Ovary (tissue), 9 donors: ENCODE results near the gene RAB3B. TPM values are rescaled to one million over a fixed set of nuclear protein-coding genes. Genes with fewer than 3 reads are reported as not detected.

Experiments used
- DNase-seq, 5 donors: peaks; one replicate each; pipeline ENCODE4 v3.0.0-alpha.2; 2019 to 2020
- H3K27ac ChIP-seq, 2 donors: fragments of 200-600 bp; one replicate each; pipeline versions ENCODE4 v1.5.1 to v1.8.0; 2019 to 2022
- H3K27me3 ChIP-seq: fragments of 200-600 bp; one replicate; pipeline ENCODE4 v1.8.0; 2022
- H3K36me3 ChIP-seq: fragments of 200-600 bp; sonication (generic); one replicate; pipeline ENCODE4 v1.5.1; 2019
- H3K4me1 ChIP-seq: one replicate; pipeline ENCODE4 v1.8.1; 2013; ENCODE audit warnings: mild to moderate bottlenecking, moderate library complexity; ENCODE audit not compliant: insufficient read depth
- H3K4me3 ChIP-seq: fragments of 200-600 bp; sonication (generic); one replicate; pipeline ENCODE4 v1.5.1; 2017
- H3K9me3 ChIP-seq, 2 donors: fragments of 200-600 bp in 1 of 2; sonication (generic) in 1 of 2; one replicate each; pipeline versions ENCODE4 v1.5.1 to v1.8.1; 2013 to 2019; ENCODE audit warnings: mild to moderate bottlenecking in 1 of 2, moderate library complexity in 1 of 2
- EP300 ChIP-seq: sonication (generic); formaldehyde crosslinking; IDR thresholded peaks from one replicate; pipeline ENCODE4 v1.6.1; 2017; ENCODE audit warnings: antibody characterized with exemption
- POLR2A ChIP-seq: fragments of 450-650 bp; IDR thresholded peaks from one replicate; pipeline ENCODE4 v1.6.1; 2017; ENCODE audit warnings: antibody characterized with exemption, mild to moderate bottlenecking, moderate library complexity
- WGBS, 3 donors: extraction: QIAGEN DNeasy Blood & Tissue Kit in 1 of 3; methylation state at CpG; one replicate each; pipeline versions ENCODE4 v1.1.5 to v1.1.7; 2013 to 2017; 5-methylcytosine and 5-hydroxymethylcytosine counted together
- intact Hi-C, 4 donors: fragments of 100-400 bp; cut with DNase I; formaldehyde crosslinking; loops; one replicate each; pipeline versions ENCODE4 v1.11.0 to v1.15.1; 2022 to 2023
- polyA plus RNA-seq, 2 donors: library from polyadenylated mRNA; stranded (reverse); fragments of 200-250 nt in 1 of 2; fragments of 350-450 nt in 1 of 2; fragmentation: Illumina TruSeq in 1 of 2; extraction: RNeasy Lipid Tissue Mini Kit (QIAGEN cat#74804) in 1 of 2; gene quantifications; one replicate each; pipeline ENCODE4 v1.2.3, GENCODE V29; 2013 to 2014
- total RNA-seq, 7 donors: library from RNA; depleted of rRNA in 2 of 7; stranded (reverse); fragments of >200 nt in 2 of 7; fragmentation: NEBNext Ultra II Directional in 3 of 7; extraction: Animal tissue kit (Norgen Biotek cat#: 25700) in 3 of 7; gene quantifications; one replicate each; pipeline versions ENCODE4 v1.1.0 to v1.2.4, GENCODE V29; 2016 to 2023
- TF ChIP-seq, protein P1 (sequence below), 3 donors: fragments of 450-650 bp in 2 of 3; fragments of 200-600 bp in 1 of 3; IDR thresholded peaks; one replicate each; pipeline versions ENCODE4 v1.5.1 to v1.8.0; 2016 to 2022; ENCODE audit warnings: antibody characterized with exemption in 3 of 3, mild to moderate bottlenecking in 1 of 3
- donor health status: DM: no; HTN: no; CAD: no; lungs with moderate emphysema.
- donor health status: DM: no; HTN: no; CAD: no.
- donor health status: Bipolar disorder and iron deficiency.
- donor health status: DM: yes; HTN: yes; CAD: no.
- donor health status: DM: no; HTN: no; CAD: no.
- donor health status: DM: yes; HTN: yes; CAD: no.

Gene RAB3B
- total and polyA plus RNA-seq, 9 donors = 1.1 to 8.2 (median 2.9) TPM

DNA sequence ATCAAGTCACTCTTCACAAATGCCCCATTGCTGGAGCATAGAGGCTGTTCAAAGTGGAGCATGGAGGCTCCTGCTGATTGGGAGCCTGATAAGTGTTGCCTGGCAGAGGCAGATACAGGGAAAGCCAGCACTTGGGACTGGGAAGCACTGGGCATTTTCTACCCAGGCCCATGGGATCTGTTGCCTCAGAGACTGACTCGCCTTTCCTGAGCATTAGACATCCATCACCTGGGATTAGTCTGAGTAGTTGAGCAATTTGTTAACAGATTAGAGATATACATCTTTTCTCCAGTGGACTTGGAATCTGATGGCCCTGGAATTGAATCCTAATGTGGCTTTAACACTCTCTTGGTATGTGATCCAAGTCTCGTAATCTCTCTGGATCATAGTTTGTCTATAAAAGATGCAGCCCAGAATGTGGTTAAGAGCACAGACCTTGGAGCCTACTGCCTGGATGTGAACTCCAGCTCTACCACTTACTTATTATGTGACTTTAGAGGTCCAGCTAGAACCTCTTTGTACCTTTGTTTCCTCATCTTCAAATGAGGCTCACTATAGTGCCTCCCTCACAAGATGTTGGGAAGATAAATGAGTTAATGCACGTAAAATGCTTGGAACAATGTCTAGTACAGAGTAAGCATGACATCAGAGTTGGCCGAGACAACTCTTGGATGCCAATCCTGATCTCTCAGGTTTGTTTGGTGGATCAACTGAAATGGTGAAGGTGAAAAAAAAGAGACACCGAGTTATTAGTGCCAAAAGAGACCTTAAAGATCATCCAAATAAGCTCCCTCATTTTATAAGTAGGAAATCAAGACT, 73.7 kb downstream of the RAB3B start:
- H3K9me3 ChIP-seq = no peaks in the 10 kb centered on the region
- no peak overlapping the region for H3K27ac ChIP-seq
- 81 to 90% (median 87%) methylated on average over 5 of the region's 5 CpGs for WGBS, 3 donors
- no peaks in the 10 kb centered on the region for H3K27me3 ChIP-seq
- DNase-seq = no peak
- TF ChIP-seq, protein P1, sequence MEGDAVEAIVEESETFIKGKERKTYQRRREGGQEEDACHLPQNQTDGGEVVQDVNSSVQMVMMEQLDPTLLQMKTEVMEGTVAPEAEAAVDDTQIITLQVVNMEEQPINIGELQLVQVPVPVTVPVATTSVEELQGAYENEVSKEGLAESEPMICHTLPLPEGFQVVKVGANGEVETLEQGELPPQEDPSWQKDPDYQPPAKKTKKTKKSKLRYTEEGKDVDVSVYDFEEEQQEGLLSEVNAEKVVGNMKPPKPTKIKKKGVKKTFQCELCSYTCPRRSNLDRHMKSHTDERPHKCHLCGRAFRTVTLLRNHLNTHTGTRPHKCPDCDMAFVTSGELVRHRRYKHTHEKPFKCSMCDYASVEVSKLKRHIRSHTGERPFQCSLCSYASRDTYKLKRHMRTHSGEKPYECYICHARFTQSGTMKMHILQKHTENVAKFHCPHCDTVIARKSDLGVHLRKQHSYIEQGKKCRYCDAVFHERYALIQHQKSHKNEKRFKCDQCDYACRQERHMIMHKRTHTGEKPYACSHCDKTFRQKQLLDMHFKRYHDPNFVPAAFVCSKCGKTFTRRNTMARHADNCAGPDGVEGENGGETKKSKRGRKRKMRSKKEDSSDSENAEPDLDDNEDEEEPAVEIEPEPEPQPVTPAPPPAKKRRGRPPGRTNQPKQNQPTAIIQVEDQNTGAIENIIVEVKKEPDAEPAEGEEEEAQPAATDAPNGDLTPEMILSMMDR (IDR thresholded peaks at IDR 0.05) = no peak
- TF ChIP-seq EP300 (no peak), POLR2A (no peak)
- no peak overlapping the region for H3K4me3 ChIP-seq
- intact Hi-C loops = loop anchor here in 1 of 4 donors (1.0 kb wide), 1 partner anchor 19 kb away; no protein-coding TSS in a partner anchor
- no peaks in the 10 kb centered on the region for H3K4me1 ChIP-seq
- no peaks in the 10 kb centered on the region for H3K36me3 ChIP-seq

DNA sequence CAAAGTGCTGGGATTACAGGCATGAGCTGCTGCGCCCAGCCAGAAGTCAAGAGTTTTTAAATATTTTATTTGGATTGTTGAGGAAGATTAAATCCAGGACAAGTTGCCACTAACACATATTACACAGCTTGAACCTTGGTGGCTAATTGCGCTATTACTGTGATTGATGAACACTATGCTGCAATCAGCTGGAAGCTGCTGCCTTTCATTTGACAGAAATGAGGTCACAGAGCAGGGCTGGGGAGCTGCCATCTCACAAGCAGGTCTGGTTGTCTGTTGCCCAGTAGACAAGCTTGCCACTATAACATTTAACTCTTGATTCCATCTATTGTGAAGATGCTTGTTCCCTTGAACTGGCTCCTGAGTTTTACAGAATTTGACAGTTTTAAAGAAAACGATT, 74.5 kb downstream of the RAB3B start:
- no peak for DNase-seq
- H3K9me3 ChIP-seq = no peaks in the 10 kb centered on the region
- H3K36me3 ChIP-seq = no peaks in the 10 kb centered on the region
- 86 to 87% (median 87%) methylated on average over 3 of the region's 3 CpGs for WGBS, 3 donors
- intact Hi-C loops = no loop called here
- H3K4me3 ChIP-seq = no peak overlapping the region
- no peaks in the 10 kb centered on the region for H3K27me3 ChIP-seq
- TF ChIP-seq EP300 = no peak
- H3K27ac ChIP-seq = no peak overlapping the region
- H3K4me1 ChIP-seq = no peaks in the 10 kb centered on the region

DNA sequence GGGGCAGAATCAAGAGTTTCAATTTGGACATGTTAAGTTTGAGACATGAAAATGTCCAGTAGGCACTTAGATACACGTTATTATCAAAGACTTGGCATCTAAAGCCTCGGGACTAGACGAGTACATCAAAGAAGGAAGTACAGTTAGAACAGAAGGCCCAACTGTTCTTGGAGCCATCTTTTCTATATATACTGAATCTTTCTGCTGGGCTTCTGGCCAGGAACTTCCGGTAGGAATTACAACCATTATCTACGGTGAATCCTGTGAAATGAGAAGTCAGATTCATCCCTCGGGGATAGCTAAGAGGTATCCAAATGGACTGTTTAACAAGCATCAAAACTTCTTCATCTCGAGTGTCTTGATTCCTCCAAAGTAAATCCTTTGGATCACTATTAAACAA, 77.6 kb downstream of the RAB3B start:
- no peaks in the 10 kb centered on the region for H3K27me3 ChIP-seq
- WGBS, 3 donors = 71 to 80% (median 77%) methylated on average over 7 of the region's 7 CpGs
- intact Hi-C loops = no loop called here
- no peak overlapping the region for H3K27ac ChIP-seq
- H3K36me3 ChIP-seq = no peaks in the 10 kb centered on the region
- no peaks in the 10 kb centered on the region for H3K4me1 ChIP-seq
- TF ChIP-seq POLR2A = no peak
- TF ChIP-seq, protein P1 (IDR thresholded peaks at IDR 0.05) = no peak
- no peak for TF ChIP-seq EP300
- no peaks in the 10 kb centered on the region for H3K9me3 ChIP-seq
- H3K4me3 ChIP-seq = no peak overlapping the region
- DNase-seq = no peak

DNA sequence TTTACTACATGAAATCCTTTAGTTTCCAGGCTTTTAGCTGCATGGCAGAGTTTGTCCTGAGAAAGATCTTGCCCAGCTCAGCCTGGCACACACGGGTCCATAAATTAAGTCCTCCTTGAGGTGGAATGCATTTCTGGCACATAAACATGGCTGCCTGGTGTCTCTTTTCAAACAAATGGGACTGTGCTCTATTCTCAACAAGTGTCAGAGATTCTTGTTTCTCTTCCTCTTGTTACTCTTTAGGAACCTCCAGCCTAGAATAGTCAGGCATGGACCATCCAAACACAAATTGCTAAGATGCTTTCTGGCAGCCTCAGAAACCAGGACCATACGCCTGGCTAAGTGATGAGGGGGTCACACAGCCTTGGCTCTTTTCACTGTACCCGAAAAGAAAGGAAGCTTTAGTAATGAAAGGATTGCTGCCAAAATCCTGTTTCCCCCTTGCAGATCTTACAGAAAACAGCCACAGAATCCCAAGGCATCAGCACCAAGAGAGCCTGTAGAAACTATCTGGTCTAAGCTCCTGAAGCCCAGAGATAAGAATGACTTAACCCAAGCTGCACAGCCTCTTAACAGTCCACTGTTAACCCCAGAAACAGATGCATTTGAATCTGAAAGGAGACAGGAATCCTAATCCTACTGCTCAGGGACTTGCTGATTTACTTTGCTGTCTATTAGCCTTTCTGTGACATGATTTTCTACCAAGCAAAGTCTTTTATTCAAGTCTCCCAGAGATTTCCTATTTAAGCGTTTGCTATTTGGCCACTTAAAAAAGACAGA, 80.1 kb downstream of the RAB3B start:
- 73 to 77% (median 74%) methylated on average over 4 of the region's 4 CpGs for WGBS, 3 donors
- DNase-seq = no peak

More for the DNA sequence above, 80.1 kb downstream of the RAB3B start:
- H3K27ac ChIP-seq = no peak overlapping the region
- intact Hi-C loops = no loop called here
- H3K27me3 ChIP-seq = no peaks in the 10 kb centered on the region
- H3K4me3 ChIP-seq = no peak overlapping the region
- H3K36me3 ChIP-seq = no peaks in the 10 kb centered on the region
- no peaks in the 10 kb centered on the region for H3K4me1 ChIP-seq
- no peaks in the 10 kb centered on the region for H3K9me3 ChIP-seq
- TF ChIP-seq EP300 = no peak
- no peak for TF ChIP-seq POLR2A
- TF ChIP-seq, protein P1 (IDR thresholded peaks at IDR 0.05) = no peak
